Fibroblast of skin of right quadriceps (primary cell): ENCODE results near the gene DDX24.

Experiments used
- DNase-seq: peaks from one replicate; pipeline ENCODE4 v3.0.0-alpha.2; 2013

The DDX24 gene

DNA sequence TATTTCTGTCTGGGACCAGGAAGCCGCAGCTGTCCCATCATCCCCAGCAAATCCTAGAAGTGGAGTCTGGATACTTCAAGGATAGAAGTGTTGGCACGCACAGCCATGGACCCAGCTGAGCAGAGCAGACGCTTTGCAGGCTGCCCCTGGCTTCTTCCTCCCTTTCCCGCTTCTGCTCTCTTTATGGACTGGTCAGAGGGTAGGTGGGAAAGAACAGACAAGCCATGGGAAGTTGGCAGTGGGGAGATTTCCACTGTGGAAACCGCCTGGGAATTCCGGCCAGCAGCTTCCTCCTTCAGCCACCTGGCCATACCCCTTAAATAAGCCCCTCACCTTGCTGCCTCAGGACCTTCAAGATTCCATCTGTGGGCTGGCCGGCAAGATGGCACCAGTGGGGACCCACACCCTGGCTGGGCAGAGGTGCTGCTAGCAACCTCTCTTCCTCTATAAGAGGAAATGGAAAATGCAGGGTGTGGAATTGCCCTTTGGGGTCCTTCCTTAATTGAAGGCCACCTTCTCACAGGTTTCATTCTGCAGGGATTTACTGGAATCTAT lies 34.2 kb downstream of the DDX24 start:
- DNase-seq, result no peak

DNA sequence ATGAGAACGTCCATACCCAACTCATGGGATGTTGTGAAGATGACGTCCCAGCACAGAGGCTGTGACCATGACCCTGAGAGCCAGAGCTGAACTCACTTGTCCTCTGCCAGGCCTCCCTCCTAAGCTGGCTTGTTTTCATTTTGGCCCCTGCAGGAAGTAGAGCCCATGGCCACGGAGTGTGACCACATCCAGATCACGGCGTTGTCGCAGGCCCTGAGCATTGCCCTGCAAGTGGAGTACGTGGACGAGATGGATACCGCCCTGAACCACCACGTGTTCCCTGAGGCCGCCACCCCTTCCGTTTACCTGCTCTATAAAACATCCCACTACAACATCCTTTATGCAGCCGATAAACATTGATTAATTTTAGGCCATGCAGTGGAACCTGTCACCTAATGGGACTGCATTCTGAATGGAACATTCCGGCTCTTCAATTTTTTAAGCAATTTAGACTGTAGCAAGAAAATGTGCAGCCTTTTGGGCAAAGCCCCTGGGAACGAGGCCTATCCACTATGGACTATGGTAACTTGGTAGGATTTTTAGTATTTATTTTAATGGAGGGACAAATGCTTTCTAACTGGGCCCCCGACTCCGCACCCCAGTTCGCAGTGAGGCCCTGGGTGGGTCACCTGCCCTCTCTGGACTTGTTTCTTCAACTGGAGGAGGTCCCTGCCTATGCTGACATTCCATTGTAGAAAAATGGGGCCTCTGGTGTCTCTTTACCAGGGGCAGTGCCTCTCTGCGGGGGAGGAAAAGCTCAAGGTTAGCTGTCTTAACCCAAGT lies 35.2 kb downstream of the DDX24 start:
- no peak for DNase-seq

DNA sequence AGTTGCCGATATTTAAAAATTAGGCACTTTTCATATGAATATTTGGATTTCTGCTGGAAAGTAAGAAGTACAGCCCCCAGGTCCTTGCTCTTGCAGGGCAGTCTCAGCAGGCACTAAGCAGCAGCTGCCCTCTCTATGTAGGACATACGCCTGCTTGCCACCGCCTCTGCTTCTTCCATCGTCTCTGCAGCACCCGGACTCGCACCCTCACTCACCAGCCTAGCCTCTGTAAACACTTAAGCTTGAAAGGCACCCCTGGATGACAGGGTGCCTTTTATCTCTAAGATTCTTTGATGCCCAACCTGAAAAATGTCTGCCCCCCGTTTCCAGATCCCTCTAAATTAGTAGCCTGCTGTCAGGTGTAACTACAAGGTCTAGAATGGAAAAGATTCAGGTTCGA lies 35.9 kb downstream of the DDX24 start:
- no peak for DNase-seq

DNA sequence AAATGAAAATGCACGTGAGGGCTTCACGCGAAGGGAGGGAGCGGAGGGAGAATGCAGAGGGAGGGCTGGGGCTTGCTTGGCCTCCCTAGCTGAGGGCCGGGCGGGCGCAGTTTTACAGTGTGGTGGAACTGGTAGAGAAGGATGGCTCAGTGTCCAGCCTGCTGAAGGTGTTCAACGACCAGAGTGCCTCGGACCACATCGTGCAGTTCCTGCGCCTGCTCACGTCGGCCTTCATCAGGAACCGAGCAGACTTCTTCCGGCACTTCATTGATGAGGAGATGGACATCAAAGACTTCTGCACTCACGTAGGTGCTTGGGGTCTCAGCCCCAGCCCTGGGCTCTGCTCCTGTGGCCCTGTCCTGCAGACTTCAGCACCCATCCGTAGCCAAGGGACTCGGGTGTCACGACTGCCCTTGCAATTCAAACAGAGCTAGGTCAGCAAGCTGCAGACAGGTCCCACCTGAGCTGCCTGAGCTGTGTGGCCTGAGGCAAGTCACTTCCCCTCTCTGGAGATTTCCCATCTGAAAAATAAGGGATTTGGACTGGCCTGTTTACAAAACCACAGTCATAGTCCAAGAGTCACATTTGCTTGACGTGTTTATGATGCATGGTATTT lies 36.4 kb downstream of the DDX24 start:
- no peak for DNase-seq

DNA sequence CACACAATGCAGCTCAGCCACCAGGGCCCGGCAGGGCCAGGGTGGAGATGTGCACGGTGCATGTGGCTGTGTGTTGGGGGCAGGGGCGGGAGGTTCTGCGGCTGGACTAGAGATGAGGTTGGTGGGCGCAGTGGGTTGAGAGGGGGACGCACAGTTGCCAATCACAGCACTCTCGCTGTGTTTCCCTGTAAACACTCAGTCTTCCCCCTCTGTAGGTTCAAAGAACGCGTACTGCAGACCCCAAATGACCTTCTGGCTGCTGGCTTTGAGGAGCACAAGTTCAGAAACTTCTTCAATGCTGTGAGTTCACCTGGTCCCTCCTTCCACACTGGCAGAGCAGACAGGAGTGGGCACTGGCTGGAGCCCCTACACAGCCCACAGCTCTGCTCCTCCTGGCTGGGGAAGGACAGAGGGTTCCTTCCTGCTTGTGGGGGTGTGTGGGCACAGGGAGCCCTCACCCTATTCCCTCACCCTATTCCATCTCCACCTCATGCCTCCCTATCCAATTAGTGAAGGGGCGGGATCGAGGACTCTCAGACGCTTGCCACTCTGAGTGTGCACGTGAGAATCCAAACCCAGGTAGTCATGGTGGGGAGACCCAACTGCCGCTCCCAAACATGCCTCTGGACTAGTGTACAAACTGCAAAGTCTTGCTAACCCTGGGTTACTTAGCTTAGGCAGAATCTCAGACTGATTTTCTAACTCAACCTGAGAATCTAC lies 37.1 kb downstream of the DDX24 start:
- DNase-seq, result no peak

DNA sequence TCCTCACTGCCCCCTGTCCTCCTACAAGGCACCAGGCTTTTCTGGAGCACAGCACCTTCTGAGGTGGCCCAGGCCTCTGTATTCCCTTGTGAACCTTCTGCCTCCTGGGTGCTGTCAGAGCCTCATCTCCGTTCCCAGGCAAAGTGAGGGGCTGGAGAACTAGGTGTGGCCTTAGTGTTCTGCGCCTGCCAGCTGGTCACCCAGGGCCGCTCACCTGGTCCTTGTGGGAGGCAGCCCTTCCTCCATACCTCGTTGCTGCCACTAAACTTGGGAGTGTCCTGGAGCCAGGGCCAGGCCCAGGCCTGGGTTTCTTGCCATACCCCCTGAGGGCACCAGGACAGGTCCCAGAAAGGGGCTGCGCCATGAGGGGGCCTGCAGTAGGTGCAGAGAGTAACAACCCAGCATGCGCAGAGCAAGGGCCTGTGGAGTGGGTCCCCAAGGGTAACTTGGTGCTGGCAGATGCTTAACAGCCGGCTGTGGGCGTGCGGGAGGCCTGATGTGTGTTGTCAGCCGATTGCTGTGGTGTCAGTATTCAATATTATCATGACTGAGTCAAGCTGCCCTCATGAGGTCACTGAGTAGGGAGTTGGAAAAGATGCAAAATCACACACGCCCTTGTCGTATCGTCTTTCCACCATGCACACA lies 37.8 kb downstream of the DDX24 start:
- DNase-seq, result no peak

DNA sequence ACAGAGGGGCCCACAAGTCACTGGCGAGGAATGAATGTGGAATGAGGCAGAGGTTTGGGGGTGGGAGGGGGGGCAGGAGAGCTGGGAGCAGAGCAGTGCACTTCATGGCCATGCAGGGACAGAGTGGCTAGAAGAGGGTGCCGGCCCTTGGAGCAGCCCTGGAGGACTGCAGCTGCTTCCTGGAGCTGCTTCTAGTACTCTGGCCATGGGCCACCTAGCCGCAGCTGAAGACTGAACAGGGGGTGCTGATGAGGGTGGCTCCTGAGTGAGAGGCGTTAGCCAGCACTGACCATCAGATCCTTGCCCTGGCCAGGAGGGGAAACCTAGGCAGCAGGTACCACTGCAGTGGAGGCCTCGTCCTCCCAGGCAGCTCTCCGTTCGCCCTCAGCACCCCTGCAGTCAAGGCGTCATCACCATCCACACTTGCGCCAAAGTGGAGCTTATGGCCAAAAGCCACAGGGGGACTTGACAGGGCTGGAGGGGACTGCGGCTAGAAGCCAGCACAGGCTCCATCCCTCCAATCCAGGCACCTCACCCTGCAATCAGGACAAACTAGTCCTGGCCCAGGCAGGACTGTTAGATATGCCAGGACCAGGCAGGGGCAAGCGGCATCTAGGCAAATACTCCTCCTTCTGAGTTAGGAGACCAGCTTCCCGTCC lies 38.4 kb downstream of the DDX24 start:
- DNase-seq, result no peak

DNA sequence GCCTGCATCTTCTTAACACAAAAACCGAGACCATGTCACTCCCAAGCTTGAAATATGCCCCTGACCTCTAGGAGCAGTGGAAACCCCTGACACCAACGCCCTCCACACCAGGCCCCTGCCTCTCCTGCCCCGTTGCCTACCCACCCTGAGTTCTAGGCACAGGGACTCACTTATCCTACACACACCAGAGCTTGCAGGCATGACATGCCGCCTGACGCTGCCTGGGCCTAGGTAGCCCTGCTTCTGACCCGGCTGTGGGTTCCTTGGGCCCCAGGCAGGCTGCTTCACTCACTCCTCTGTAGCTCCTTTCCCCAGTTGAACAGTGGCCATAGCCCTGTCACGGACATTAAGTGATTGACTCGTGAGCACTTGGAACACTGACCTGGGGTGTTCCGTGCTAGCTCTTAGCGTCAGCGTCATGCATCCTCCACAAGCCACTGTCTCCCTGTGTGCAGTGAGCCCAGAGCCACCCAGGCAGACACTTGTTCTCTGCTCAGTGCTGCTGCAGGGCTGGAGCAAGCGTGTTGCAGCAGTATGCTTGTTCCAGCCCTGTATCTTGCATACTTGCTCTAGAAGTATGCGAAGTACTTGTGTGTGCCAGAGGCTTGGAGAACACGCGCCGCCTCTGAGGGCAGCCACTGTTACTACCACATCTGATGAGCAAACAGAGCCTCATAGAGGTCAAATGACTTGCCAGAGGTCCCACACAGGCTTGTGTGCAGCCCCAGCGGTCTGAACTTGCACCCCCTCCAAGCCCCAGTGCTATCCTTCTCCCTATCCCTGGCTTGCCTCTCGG lies 39.3 kb downstream of the DDX24 start:
- no peak for DNase-seq

DNA sequence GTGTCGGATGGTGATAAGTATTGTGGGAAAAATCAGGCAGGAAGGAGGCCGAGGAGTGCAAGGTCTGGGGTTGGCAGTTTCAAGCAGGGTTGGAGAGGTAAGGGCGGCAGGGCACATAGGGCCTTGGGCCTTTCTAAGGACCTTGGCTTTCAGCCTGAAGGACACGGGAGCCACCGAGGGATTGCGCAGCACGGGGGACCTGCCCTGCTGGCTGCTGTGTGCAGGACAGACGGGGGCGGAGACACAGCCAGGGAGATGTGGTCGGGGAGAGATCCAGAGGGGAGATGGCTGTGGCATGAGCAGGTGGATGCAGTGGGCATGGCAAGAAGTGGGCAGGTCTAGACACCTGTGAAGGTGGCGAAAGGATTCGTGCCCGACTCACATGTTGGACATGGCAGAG lies 40.2 kb downstream of the DDX24 start:
- DNase-seq, result no peak

DNA sequence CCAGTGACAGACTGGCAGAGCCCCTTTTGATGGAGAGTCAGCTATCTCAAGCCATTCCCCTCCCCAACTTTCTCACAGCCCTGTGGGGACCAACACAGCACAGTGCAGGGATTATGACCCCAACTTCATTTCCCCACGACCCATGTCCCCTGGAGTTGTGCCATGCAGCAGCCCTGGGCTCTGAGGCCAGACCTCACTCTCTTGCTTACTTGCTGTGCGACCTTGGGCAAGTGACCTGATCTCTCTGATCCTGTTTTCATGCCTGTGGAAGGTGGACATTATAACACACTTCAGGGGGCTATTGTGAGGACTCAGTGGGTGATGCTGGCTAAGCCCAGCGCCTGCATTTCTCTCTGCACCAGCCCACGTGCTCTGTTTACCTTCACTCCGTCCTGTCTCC lies 40.8 kb downstream of the DDX24 start:
- no peak for DNase-seq

DNA sequence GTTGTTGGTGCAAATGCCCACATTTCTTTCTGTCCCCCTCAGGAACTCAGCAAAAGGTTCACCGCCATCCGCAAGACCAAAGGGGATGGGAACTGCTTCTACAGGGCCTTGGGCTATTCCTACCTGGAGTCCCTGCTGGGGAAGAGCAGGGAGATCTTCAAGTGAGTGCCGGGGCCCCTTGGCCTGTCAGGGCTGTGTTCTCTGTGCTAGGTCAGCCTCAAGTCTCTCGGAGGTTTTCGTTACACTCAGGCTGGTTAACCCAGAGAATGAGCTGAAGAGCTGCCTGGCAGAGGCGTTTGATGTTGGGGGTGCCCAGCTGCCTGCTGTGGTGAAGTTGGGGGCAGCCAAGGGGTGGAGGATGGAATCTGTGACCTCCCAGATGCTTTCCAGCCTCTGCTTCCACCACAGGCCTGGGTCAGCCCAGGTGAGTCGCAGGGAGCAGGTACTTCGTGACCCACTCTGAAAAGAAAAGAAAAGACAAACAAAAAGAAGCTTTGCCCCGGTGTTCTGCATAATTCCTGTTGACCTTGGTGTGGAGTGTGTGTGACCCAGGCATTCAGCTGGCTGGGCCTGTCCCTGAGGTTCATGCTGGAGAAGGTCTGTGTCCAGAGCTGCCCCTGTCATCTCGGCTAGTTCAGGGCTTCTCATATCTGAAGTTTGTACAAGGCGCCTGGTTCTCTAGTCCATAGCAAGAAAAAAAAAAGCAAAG lies 41.9 kb downstream of the DDX24 start:
- no peak for DNase-seq

DNA sequence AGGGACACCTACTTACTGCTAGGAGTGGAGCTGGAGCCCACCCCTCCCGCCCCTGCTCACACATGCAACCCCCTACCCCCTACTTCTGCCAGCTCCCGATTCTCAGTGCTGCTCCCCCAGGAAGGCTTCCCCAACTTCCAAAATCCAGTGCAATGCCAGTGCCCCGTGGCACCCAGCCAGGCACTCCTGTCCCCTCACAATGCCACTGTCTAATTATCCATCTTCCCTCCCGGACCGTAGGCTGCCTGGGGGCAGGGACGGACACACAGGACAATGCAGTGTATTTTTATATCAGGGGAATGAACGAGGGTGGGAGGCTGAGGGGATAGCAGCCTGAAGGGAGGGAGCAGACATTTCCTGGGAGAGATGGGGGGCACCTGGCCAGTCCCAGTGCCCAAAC lies 42.5 kb downstream of the DDX24 start:
- DNase-seq, result no peak

DNA sequence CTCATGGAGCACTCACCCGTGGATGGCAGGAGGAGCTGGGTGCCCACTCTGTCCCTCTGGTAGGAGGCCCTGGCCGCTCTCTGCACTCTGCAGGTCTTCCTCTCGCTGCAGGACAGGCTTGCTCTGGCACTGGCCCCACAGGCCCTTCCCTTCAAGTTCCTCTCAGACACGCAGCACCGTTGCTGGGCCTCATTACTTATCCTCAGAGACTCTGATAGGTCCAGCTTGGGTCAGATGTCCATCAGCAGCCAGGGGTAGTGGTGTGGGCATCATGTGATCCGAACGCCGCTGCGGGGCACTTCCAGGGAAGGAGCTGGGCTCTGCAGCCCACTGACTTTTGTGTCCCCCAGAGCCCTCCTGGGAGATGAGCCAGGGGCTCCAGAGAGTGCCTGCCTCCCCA lies 43.0 kb downstream of the DDX24 start:
- no peak for DNase-seq

DNA sequence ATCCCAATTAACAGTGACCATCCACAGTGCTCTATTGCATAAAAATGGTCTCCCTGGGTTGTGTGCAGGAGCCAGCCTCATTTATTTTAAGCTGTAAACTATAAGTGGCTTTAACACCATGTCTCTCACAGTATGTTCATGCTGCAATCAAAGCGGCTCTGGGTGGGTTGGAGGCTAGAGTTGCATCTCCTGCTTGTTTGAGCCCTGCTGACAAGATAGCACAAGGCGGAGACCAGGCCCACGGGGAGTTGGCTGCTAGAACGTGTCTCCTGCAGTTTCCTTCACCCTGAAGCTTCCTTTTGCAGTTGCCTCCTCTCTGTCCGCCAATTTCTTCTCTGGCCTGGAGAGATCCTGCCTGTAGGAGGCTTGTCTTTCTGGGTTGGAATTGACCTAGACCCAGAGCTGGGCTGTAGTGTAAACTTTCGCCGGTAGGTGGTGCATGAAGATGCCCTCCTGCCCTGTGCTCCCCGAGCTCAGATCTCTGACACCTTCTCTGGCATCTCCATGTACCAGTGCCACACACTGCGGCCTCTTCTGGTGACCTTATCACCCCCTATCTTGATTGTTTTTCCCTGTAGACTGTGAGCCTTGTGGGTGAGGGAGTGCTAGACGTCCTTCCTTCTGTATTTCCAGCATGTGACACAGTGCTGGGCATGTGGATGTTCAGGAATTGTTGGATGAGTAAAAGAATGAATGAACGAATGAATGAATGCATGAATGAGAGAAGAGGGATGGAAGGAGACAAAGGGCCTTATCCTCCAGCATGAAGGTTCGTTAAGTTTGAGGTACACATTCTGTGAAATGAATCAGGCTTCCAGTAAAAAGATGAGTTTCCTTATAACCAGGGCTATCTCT lies 44.5 kb downstream of the DDX24 start:
- peak; percentile 54 for DNase-seq

DNA sequence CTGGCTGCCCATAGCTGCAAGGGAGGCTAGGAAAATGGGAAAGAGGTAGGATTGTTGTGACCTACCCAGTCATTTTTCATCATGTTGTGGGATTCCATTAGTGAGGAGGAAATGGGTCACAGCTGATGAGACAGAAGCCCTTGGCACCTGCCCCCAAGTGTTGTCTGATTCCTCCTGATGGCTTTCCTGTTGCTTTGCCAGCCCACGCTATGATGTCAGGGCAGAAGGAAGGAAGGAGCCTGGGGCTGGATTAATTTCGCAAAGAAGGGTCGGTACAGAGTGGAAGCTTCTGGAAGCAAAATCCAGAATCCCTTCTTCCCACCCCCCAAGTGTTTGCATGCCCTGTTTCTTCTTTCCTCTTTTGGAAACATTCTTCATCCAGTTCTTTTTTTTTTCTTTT lies 46.1 kb downstream of the DDX24 start:
- DNase-seq, result no peak

DNA sequence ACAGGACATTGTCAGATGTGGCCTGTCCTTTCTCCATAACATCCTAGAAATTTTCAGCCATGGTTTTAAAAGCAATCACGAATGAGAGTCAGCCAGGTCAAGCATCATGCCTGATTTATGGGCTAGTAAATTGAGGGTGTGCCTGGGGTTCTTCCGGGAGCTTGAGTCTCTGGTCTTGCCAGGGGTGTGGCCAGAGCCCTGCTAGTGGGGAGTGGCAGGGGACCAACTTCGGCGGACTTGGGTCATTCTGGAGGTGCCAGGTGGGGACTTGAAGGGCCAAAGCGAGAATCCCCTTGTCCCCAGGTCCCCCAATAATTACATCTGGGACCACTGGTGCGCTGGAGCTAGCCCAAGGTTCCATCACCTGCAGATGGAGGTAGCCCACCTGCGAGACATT lies 49.1 kb downstream of the DDX24 start:
- DNase-seq, result no peak

DNA sequence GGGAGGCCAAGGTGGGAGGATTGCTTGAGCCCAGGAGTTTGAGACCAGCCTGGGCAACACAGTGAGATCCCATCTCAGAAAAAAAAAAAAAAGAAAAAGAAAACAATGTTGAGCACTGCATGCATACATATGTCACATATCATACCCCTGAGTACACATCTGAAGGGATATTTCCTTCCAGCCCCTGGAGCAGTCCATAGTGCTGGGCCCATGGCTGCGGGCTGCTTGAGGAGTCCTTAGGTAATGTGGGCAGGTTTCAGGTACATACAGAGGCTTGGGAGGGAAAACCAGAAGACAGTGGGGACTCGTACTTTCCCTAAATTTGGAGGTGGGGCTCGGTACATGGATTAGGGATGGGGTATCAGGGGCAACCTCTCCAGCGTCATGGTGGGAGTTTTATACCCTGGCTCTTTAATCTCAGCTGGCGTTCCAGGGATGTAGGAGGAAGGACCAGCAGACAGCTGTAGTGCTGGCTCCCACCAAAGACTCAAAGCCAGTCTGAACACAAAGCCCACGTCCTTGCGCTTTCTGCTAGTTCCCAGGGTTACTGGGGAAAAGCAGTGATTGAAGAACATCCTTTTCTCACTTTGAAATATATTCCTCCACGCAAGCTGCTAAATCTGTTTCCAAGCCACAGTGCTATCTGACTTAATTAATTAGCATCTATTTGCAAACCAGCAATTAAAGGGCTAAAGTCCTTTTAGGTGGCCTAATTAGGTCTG lies 49.7 kb downstream of the DDX24 start:
- no peak for DNase-seq

DNA sequence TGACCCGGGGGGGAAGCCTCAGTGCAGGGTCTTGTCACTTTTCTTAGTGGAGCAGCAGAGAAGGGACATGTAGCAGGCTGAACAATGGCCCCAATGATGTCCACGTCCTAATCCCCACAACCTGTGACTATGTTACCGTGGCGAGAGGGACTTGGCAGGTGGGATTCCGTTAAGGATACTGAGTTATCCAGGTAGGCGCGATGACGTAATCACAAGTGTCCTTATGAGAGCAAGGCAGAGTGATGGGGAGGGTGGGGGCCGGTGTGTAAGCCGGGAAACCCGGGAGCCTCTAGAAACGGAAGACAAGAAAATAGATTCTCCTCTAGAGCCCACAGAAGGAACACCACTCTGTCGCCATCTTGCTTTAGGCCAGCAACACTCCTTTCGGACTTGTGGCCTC lies 50.4 kb downstream of the DDX24 start:
- no peak for DNase-seq

DNA sequence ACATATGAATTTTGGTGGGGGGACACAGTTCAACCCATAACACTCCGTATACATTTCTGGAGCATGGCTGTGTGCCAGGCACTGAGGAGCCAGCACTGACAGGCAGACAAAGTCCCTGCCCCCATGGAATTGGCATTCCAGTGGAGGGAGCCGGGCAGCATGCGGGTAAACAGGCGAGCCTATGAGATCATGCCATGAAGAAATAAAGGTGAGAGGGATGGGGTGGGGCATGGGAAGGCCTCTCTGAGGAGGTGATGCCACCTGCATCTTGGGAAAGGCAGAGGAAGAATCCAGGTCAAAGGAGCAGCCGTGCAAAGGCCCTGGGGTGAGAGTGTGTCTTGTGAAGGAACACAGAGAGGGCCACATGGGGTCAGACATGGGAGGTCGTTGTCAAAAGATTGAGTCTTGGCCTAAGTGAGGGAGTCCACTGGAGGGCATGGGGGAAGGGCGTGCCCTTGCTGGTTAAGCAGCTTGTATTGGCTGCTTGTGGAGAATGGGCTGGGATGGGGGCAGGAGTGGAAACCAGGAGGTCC lies 51.3 kb downstream of the DDX24 start:
- DNase-seq, result no peak
